PFSK-1 (cell line): ENCODE results near the gene EVI5.

Experiments
- FOXP2 ChIP-seq: optimal IDR thresholded peaks from 2 replicates; pipeline ENCODE3; 2011; ENCODE audit warnings: borderline replicate concordance, control low read depth, inconsistent platforms; ENCODE audit not compliant: insufficient read depth; ENCODE audit errors: extremely low read length, extremely low read depth
- POLR2AphosphoS5 ChIP-seq: IDR thresholded peaks from 2 replicates; pipeline ENCODE4 v1.6.1; 2012; ENCODE audit warnings: low read depth, mild to moderate bottlenecking, control low read depth, low read length, moderate library complexity
- REST ChIP-seq, 2 experiments: IDR thresholded peaks; 2 replicates each; pipeline versions ENCODE4 v1.6.1 to v1.8.0; 2011 to 2012; ENCODE audit warnings: low read depth in 2 of 2, low read length in 2 of 2, control low read depth in 1 of 2, inconsistent platforms in 1 of 2, mild to moderate bottlenecking in 1 of 2, moderate library complexity in 1 of 2; ENCODE audit not compliant: insufficient read depth in 1 of 2
- SIN3A ChIP-seq: IDR thresholded peaks from 2 replicates; pipeline ENCODE4 v1.6.1; 2012; ENCODE audit warnings: mild to moderate bottlenecking, low read length, moderate library complexity, borderline replicate concordance; ENCODE audit not compliant: insufficient read depth
- TAF1 ChIP-seq: IDR thresholded peaks from 2 replicates; pipeline ENCODE4 v1.6.1; 2012; ENCODE audit warnings: low read length, control low read depth, borderline replicate concordance; ENCODE audit not compliant: insufficient read depth

The EVI5 gene

GRCh38 chr1:92486251-92487077 lies 298.4 kb downstream of the EVI5 start, which contains the start of gene GFI1:
TSS of gene GFI1 (minus strand) at chr1:92486925. CDS start at chr1:92483487, 3,438 bp downstream.
- TF ChIP-seq POLR2AphosphoS5 (no peak), FOXP2 (no peak), REST (IDR thresholded peaks at IDR 0.05; ENCODE audit: insufficient read depth in 1 of 2, low read depth in 2 of 2, low read length in 2 of 2) (no peak), TAF1 (no peak), SIN3A (no peak)

- TF ChIP-seq FOXP2 (no peak), TAF1 (no peak), REST (IDR thresholded peaks at IDR 0.05; ENCODE audit: insufficient read depth in 1 of 2, low read depth in 2 of 2, low read length in 2 of 2) (no peak), POLR2AphosphoS5 (no peak), SIN3A (no peak)
These were observed 299.3 kb downstream of the EVI5 start for GRCh38 chr1:92485381-92486250.

GRCh38 chr1:92484472-92485380 lies 300.2 kb downstream of the EVI5 start:
- TF ChIP-seq REST (IDR thresholded peaks at IDR 0.05; ENCODE audit: insufficient read depth in 1 of 2, low read depth in 2 of 2, low read length in 2 of 2) (no peak), SIN3A (no peak), TAF1 (no peak), FOXP2 (no peak), POLR2AphosphoS5 (no peak)

GRCh38 chr1:92483610-92484471 lies 301.1 kb downstream of the EVI5 start:
- no peak for TF ChIP-seq TAF1
- TF ChIP-seq REST (IDR thresholded peaks at IDR 0.05; ENCODE audit: insufficient read depth in 1 of 2, low read depth in 2 of 2, low read length in 2 of 2), result no peak
